K562 (cell line): ENCODE data around the gene CITED1.

ENCODE experiments used
- TBP ChIP-seq: optimal IDR thresholded peaks from 2 replicates; pipeline ENCODE3; 2011; ENCODE audit warnings: low read depth, low read length, improper control_type of control experiment
- ZNF436 ChIP-seq: fragments of 250-450, 450-650 bp; sonication (Bioruptor Pico); formaldehyde crosslinking; IDR thresholded peaks from 2 replicates; pipeline ENCODE4 v1.7.0; 2020; ENCODE audit warnings: mild to moderate bottlenecking

- TF ChIP-seq TBP (no peak), ZNF436 (CRISPR knock-in tag) (no peak)
Measured at GRCh38 chrX:72276478-72276953, 29.2 kb downstream of the CITED1 start.
